Hepatocyte (in vitro differentiated cells): ENCODE results near the gene BID. TPM values are rescaled to one million over a fixed set of nuclear protein-coding genes. Genes with fewer than 3 reads are reported as not detected.

Experiments used
- DNase-seq: peaks from one replicate; pipeline ENCODE4 v3.0.0-alpha.2; 2016; ENCODE audit warnings: low spot score
- H2AFZ ChIP-seq: fragments of 200-600 bp; sonication (generic); 2 replicates; pipeline ENCODE4 v1.6.0; 2016; ENCODE audit warnings: antibody characterized with exemption, mild to moderate bottlenecking
- H3K27ac ChIP-seq: fragments of 200-600 bp; sonication (generic); 2 replicates; pipeline ENCODE4 v1.5.1; 2016; ENCODE audit warnings: mild to moderate bottlenecking
- H3K27me3 ChIP-seq: fragments of 200-600 bp; sonication (generic); 2 replicates; pipeline ENCODE4 v1.6.1; 2016
- H3K36me3 ChIP-seq: fragments of 200-600 bp; sonication (generic); replicated peaks from 2 replicates; pipeline ENCODE4 v1.5.1; 2016; ENCODE audit warnings: low read depth; ENCODE audit not compliant: insufficient read depth
- H3K4me1 ChIP-seq: fragments of 200-600 bp; sonication (generic); 2 replicates; pipeline ENCODE4 v1.5.1; 2016; ENCODE audit warnings: mild to moderate bottlenecking, moderate library complexity; ENCODE audit not compliant: insufficient read depth
- H3K4me2 ChIP-seq: fragments of 200-600 bp; sonication (generic); 2 replicates; pipeline ENCODE4 v1.6.0; 2016
- H3K4me3 ChIP-seq: fragments of 200-600 bp; sonication (generic); 2 replicates; pipeline ENCODE4 v1.5.1; 2016; ENCODE audit warnings: mild to moderate bottlenecking
- H3K79me2 ChIP-seq: fragments of 200-600 bp; sonication (generic); 2 replicates; pipeline ENCODE4 v1.6.0; 2017; ENCODE audit warnings: mild to moderate bottlenecking
- H3K9me2 ChIP-seq: fragments of 200-600 bp; sonication (generic); replicated peaks from 2 replicates; pipeline ENCODE4 v1.6.0; 2017; ENCODE audit warnings: mild to moderate bottlenecking; ENCODE audit not compliant: insufficient read depth
- H3K9me3 ChIP-seq: fragments of 200-600 bp; sonication (generic); 2 replicates; pipeline ENCODE4 v1.5.1; 2016; ENCODE audit warnings: low read depth, mild to moderate bottlenecking
- H4K20me1 ChIP-seq: fragments of 200-600 bp; sonication (generic); 2 replicates; pipeline ENCODE4 v1.6.0; 2016; ENCODE audit warnings: mild to moderate bottlenecking; ENCODE audit not compliant: insufficient read depth, poor library complexity, severe bottlenecking
- CTCF ChIP-seq: fragments of 200-600 bp; sonication (generic); IDR thresholded peaks from 2 replicates; pipeline ENCODE4 v1.5.1; 2016; ENCODE audit warnings: antibody characterized with exemption, mild to moderate bottlenecking; ENCODE audit not compliant: poor library complexity
- EZH2 ChIP-seq: fragments of 200-600 bp; sonication (generic); IDR thresholded peaks from 2 replicates; pipeline ENCODE4 v1.6.1; 2016; ENCODE audit warnings: antibody characterized with exemption, mild to moderate bottlenecking, borderline replicate concordance
- EZH2phosphoT487 ChIP-seq: fragments of 200-600 bp; sonication (generic); IDR thresholded peaks from one replicate; pipeline ENCODE4 v1.6.1; 2018; ENCODE audit warnings: antibody characterized with exemption, mild to moderate bottlenecking, low read depth, moderate library complexity; ENCODE audit not compliant: unreplicated experiment, severe bottlenecking
- WGBS: methylation state at CpG from one replicate; pipeline ENCODE4 v1.1.6; 2016; ENCODE audit warnings: low lambda C conversion rate; ENCODE audit errors: missing lambda C conversion rate; 5-methylcytosine and 5-hydroxymethylcytosine counted together
- polyA plus RNA-seq: library from polyadenylated mRNA; unstranded; fragments of >200 nt; fragmentation: Nextera tagmentation; extraction: Ambion mirVana; gene quantifications from 2 replicates; pipeline ENCODE4 v1.2.1, GENCODE V29; 2016
- total RNA-seq: library from RNA; depleted of rRNA; stranded (reverse); fragments of >200 nt; gene quantifications from 2 replicates; pipeline ENCODE4 v1.2.3, GENCODE V29; 2014

BID gene
- total and polyA plus RNA-seq, 2 experiments from 2014 or later: 34.5 to 55.5 TPM

- no peaks in the 10 kb centered on the region for H3K79me2 ChIP-seq
- TF ChIP-seq EZH2 (no peak), EZH2phosphoT487 (no peak), CTCF (no peak)
- no peaks in the 10 kb centered on the region for H3K36me3 ChIP-seq
- WGBS: 95% methylated on average over 18 of the region's 18 CpGs
- H3K9me2 ChIP-seq: no peaks in the 10 kb centered on the region
- no peaks in the 10 kb centered on the region for H3K9me3 ChIP-seq
- H2AFZ ChIP-seq: no peak overlapping the region
- H3K27me3 ChIP-seq: no peaks in the 10 kb centered on the region
- no peaks in the 10 kb centered on the region for H3K4me1 ChIP-seq
- DNase-seq: no peak
- H3K4me2 ChIP-seq: no peak overlapping the region
- H4K20me1 ChIP-seq: no peaks in the 10 kb centered on the region
- no peak overlapping the region for H3K4me3 ChIP-seq
- H3K27ac ChIP-seq: no peak overlapping the region
These were observed 47.1 kb downstream of the BID start for GRCh38 chr22:17726928-17727897.

- Histone ChIP-seq H3K27me3 (no peaks in the 10 kb centered on the region), H3K4me2 (no peak overlapping the region), H3K9me3 (no peaks in the 10 kb centered on the region), H3K36me3 (no peaks in the 10 kb centered on the region), H2AFZ (no peak overlapping the region), H3K27ac (no peak overlapping the region), H3K9me2 (no peaks in the 10 kb centered on the region), H3K4me1 (no peaks in the 10 kb centered on the region), H3K4me3 (no peak overlapping the region), H3K79me2 (no peaks in the 10 kb centered on the region), H4K20me1 (no peaks in the 10 kb centered on the region)
- TF ChIP-seq EZH2phosphoT487 (no peak), EZH2 (no peak), CTCF (no peak)
- DNase-seq: no peak
- WGBS: 87% methylated on average over 13 of the region's 13 CpGs
These were observed 48.0 kb downstream of the BID start for GRCh38 chr22:17726006-17726927.

GRCh38 chr22:17725500-17725796 is 48.8 kb downstream of the BID start:
- H3K27me3 ChIP-seq: no peaks in the 10 kb centered on the region
- no peaks in the 10 kb centered on the region for H3K9me2 ChIP-seq
- TF ChIP-seq CTCF (no peak), EZH2phosphoT487 (no peak), EZH2 (no peak)
- no peaks in the 10 kb centered on the region for H4K20me1 ChIP-seq
- no peak overlapping the region for H3K4me3 ChIP-seq
- no peaks in the 10 kb centered on the region for H3K79me2 ChIP-seq
- H2AFZ ChIP-seq: no peak overlapping the region
- peak overlapping the region; percentile 36 for H3K4me2 ChIP-seq
- peak overlapping the region; percentile 76 for H3K27ac ChIP-seq
- no peak for DNase-seq
- no peaks in the 10 kb centered on the region for H3K36me3 ChIP-seq
- no peaks in the 10 kb centered on the region for H3K4me1 ChIP-seq
- no peaks in the 10 kb centered on the region for H3K9me3 ChIP-seq
